ENCODE results near the gene TRIM2.

DNA sequence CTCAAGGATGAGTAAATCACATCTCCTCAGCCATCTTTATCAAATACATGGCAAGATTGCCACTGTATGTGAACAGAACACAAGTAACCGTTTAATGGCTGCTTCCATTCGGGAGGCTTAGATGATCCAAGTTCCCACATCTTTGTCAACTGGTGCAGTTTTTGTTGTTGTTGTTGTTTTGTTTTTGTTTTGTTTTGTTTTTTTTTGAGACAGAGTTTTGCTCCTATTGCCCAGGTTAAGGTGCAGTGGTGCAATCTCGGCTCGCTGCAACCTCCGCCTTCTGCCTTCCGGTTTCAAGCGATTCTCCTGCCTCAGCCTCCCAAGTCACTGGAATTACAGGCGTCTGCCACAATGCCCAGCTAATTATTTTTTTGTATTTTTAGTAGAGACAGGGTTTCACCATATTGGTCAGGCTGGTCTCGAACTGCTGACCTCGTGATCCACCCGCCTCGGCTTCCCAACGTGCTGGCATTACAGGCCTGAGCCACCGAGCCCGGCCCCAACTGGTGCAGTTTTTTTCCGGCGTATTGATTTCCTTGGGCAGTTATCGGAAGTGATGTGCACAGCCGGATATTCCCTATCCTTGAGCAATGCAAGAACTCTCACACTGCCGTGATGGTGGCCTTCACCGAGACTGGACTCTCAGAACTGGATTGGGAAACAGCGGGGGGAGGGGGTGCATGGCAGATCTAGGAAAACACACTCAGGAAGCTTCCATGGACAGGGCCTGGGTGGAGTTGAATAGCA is 29.2 kb upstream of the TRIM2 start:
- TF ChIP-seq CTCF (IDR thresholded peaks at IDR 0.05 in 4 of 5, conservative IDR thresholded peaks at IDR 0.05 in 1 of 5) (no peak), POLR2A (IDR thresholded peaks at IDR 0.05) (no peak)
